SU-DHL-6 (cell line): Measurements from ENCODE around the gene DNAI2.

Experiments used
- H2AFZ ChIP-seq: fragments of 200-600 bp; sonication (generic); 2 replicates; pipeline ENCODE4 v1.6.1; 2014; ENCODE audit warnings: low read depth, mild to moderate bottlenecking, moderate library complexity, mixed read lengths, antibody characterized with exemption, low read length; ENCODE audit not compliant: severe bottlenecking
- H3F3A ChIP-seq: fragments of 200-600 bp; shearing (Covaris generic); 2 replicates; pipeline ENCODE4 v1.6.0; 2016; ENCODE audit warnings: antibody characterized with exemption, mild to moderate bottlenecking; ENCODE audit not compliant: insufficient read depth
- H3K27ac ChIP-seq: fragments of 200-600 bp; sonication (generic); 2 replicates; pipeline ENCODE4 v1.5.1; 2016; ENCODE audit warnings: low read depth, mild to moderate bottlenecking, low read length, moderate library complexity, mixed read lengths
- H3K27me3 ChIP-seq: fragments of 200-600 bp; sonication (generic), shearing (Covaris generic); 2 replicates; pipeline ENCODE4 v1.6.0; 2014; ENCODE audit warnings: mild to moderate bottlenecking, low read length
- H3K36me3 ChIP-seq: fragments of 200-600 bp; sonication (generic); 2 replicates; pipeline ENCODE4 v1.6.1; 2014; ENCODE audit warnings: mild to moderate bottlenecking, low read length, mixed read lengths
- H3K4me2 ChIP-seq: fragments of 300-600, 200-600 bp; shearing (Covaris generic), sonication (generic); 2 replicates; pipeline ENCODE4 v1.6.0; 2014; ENCODE audit warnings: low read length, low read depth, mild to moderate bottlenecking; ENCODE audit not compliant: poor library complexity, severe bottlenecking
- H3K4me3 ChIP-seq: fragments of 200-600 bp; sonication (generic); 2 replicates; pipeline ENCODE4 v1.5.1; 2014; ENCODE audit warnings: antibody characterized with exemption, low read length, mild to moderate bottlenecking, mixed read lengths; ENCODE audit not compliant: insufficient read depth, poor library complexity, severe bottlenecking
- H3K79me2 ChIP-seq: fragments of 200-600 bp; sonication (generic); 2 replicates; pipeline ENCODE4 v1.6.1; 2014; ENCODE audit warnings: mild to moderate bottlenecking, low read length, moderate library complexity; ENCODE audit not compliant: insufficient read depth
- H3K9ac ChIP-seq: fragments of 200-600 bp; sonication (generic); 2 replicates; pipeline ENCODE4 v1.7.0; 2014; ENCODE audit warnings: mild to moderate bottlenecking, low read length
- H3K9me2 ChIP-seq: fragments of 200-600 bp; sonication (generic); replicated peaks from 2 replicates; pipeline ENCODE4 v1.6.1; 2014; ENCODE audit warnings: low read length; ENCODE audit not compliant: insufficient read depth
- H3K9me3 ChIP-seq: fragments of 200-600 bp; sonication (generic); 2 replicates; pipeline ENCODE4 v1.6.1; 2014; ENCODE audit warnings: low read length, mixed read lengths; ENCODE audit not compliant: insufficient read depth
- H4K20me1 ChIP-seq: fragments of 200-600 bp; sonication (generic); 2 replicates; pipeline ENCODE4 v1.6.1; 2014; ENCODE audit warnings: low read depth, mild to moderate bottlenecking, antibody characterized with exemption, low read length, moderate library complexity, mixed read lengths
- CTCF ChIP-seq: fragments of 200-600 bp; sonication (generic); IDR thresholded peaks from one replicate; pipeline ENCODE4 v1.5.1; 2017; ENCODE audit warnings: antibody characterized with exemption, mild to moderate bottlenecking, low read length, moderate library complexity; ENCODE audit not compliant: insufficient read depth, poor library complexity, severe bottlenecking
- EZH2phosphoT487 ChIP-seq: fragments of 200-600 bp; sonication (generic), shearing (Covaris generic); conservative IDR thresholded peaks from 2 replicates; pipeline ENCODE4 v1.6.1; 2018; ENCODE audit warnings: mild to moderate bottlenecking, antibody characterized with exemption, low read length, moderate library complexity, mixed read lengths

Gene DNAI2

GRCh38 chr17:74304184-74304583 lies 30.1 kb downstream of the DNAI2 start:
- no peaks in the 10 kb centered on the region for H3K27me3 ChIP-seq
- no peaks in the 10 kb centered on the region for H3K79me2 ChIP-seq
- no peaks in the 10 kb centered on the region for H3F3A ChIP-seq
- H3K9ac ChIP-seq: no peak overlapping the region
- H3K9me2 ChIP-seq: no peaks in the 10 kb centered on the region
- no peaks in the 10 kb centered on the region for H3K36me3 ChIP-seq
- no peaks in the 10 kb centered on the region for H4K20me1 ChIP-seq
- H3K4me2 ChIP-seq: no peak overlapping the region
- H3K27ac ChIP-seq: no peak overlapping the region
- no peak overlapping the region for H2AFZ ChIP-seq
- no peaks in the 10 kb centered on the region for H3K9me3 ChIP-seq
- TF ChIP-seq EZH2phosphoT487: no peak
- no peak for TF ChIP-seq CTCF
- no peak overlapping the region for H3K4me3 ChIP-seq

GRCh38 chr17:74305865-74306654 lies 32.0 kb downstream of the DNAI2 start:
- no peaks in the 10 kb centered on the region for H3K9me2 ChIP-seq

GRCh38 chr17:74307984-74308773 lies 34.1 kb downstream of the DNAI2 start:
- H3K9me2 ChIP-seq: no peaks in the 10 kb centered on the region
- H3F3A ChIP-seq: no peaks in the 10 kb centered on the region
- H2AFZ ChIP-seq: no peak overlapping the region
- H3K79me2 ChIP-seq: no peaks in the 10 kb centered on the region
- H3K27ac ChIP-seq: no peak overlapping the region
- TF ChIP-seq CTCF: no peak
- TF ChIP-seq EZH2phosphoT487: no peak
- H3K9ac ChIP-seq: no peak overlapping the region
- H3K36me3 ChIP-seq: no peaks in the 10 kb centered on the region
- no peak overlapping the region for H3K4me2 ChIP-seq
- H3K4me3 ChIP-seq: no peak overlapping the region
- no peaks in the 10 kb centered on the region for H3K9me3 ChIP-seq
- no peaks in the 10 kb centered on the region for H3K27me3 ChIP-seq
- H4K20me1 ChIP-seq: no peaks in the 10 kb centered on the region

More at GRCh38 chr17:74305865-74306654, 32.0 kb downstream of the DNAI2 start:
- Histone ChIP-seq H3K4me2 (no peak overlapping the region), H3F3A (no peaks in the 10 kb centered on the region), H4K20me1 (no peaks in the 10 kb centered on the region), H3K9me3 (no peaks in the 10 kb centered on the region), H3K4me3 (no peak overlapping the region), H3K27me3 (no peaks in the 10 kb centered on the region), H3K27ac (no peak overlapping the region), H3K79me2 (no peaks in the 10 kb centered on the region), H3K36me3 (no peaks in the 10 kb centered on the region), H2AFZ (no peak overlapping the region), H3K9ac (no peak overlapping the region)
- TF ChIP-seq CTCF (no peak), EZH2phosphoT487 (no peak)
